GM19467 (cell line): ENCODE measurements around the gene PRR5L.
A peak's percentile ranks its signal among the peaks of the same experiment; 100 is the strongest.

Source experiments
- ATAC-seq: cut with Tn5 transposase; IDR thresholded peaks from one replicate; pipeline ENCODE4 v1.9.1; 2021; ENCODE audit warnings: mild to moderate bottlenecking, moderate library complexity; ENCODE audit not compliant: unreplicated experiment

PRR5L gene

GRCh38 chr11:36356201-36356600 is 60.1 kb downstream of the PRR5L start:
- peak; percentile 45 for ATAC-seq

- ATAC-seq = no peak
Observed at GRCh38 chr11:36357831-36358230, 61.7 kb downstream of the PRR5L start.

- ATAC-seq = no peak
Observed at GRCh38 chr11:36358436-36358835, 62.3 kb downstream of the PRR5L start.

GRCh38 chr11:36360318-36360717 is 64.2 kb downstream of the PRR5L start:
- no peak for ATAC-seq

- no peak for ATAC-seq
Observed at GRCh38 chr11:36360826-36361415, 64.8 kb downstream of the PRR5L start.

GRCh38 chr11:36361472-36361871 is 65.4 kb downstream of the PRR5L start:
- no peak for ATAC-seq

GRCh38 chr11:36361901-36362391 is 65.9 kb downstream of the PRR5L start:
- no peak for ATAC-seq

- ATAC-seq = no peak
Observed at GRCh38 chr11:36362902-36363301, 66.8 kb downstream of the PRR5L start.

GRCh38 chr11:36363361-36364268 is 67.5 kb downstream of the PRR5L start:
- peak; percentile 37 for ATAC-seq

GRCh38 chr11:36364551-36365325 is 68.7 kb downstream of the PRR5L start:
- ATAC-seq = no peak

- ATAC-seq = no peak
Observed at GRCh38 chr11:36365907-36366306, 69.8 kb downstream of the PRR5L start.

GRCh38 chr11:36367806-36368680 is 72.0 kb downstream of the PRR5L start:
- no peak for ATAC-seq

GRCh38 chr11:36371181-36371580 is 75.1 kb downstream of the PRR5L start:
- ATAC-seq = no peak

GRCh38 chr11:36371590-36371989 is 75.5 kb downstream of the PRR5L start:
- no peak for ATAC-seq

GRCh38 chr11:36372101-36372771 is 76.1 kb downstream of the PRR5L start:
- no peak for ATAC-seq

GRCh38 chr11:36373016-36374010 is 77.2 kb downstream of the PRR5L start:
- no peak for ATAC-seq

GRCh38 chr11:36374726-36375125 is 78.6 kb downstream of the PRR5L start:
- no peak for ATAC-seq

GRCh38 chr11:36375353-36376008 is 79.4 kb downstream of the PRR5L start:
- ATAC-seq = no peak
